Keratinocyte (primary cell): ENCODE measurements around the gene SPATA19. TPM values are rescaled to one million over a fixed set of nuclear protein-coding genes. Genes with fewer than 3 reads are reported as not detected.

Source experiments
- DNase-seq: peaks from one replicate; pipeline ENCODE4 v3.0.0-alpha.2; 2011; ENCODE audit warnings: low read depth, missing footprints, low spot score
- FAIRE-seq: peaks from 2 replicates; lab custom pipeline; 2011; peaks lifted over from hg19 to GRCh38; lab: Jason Lieb, UNC
- H2AFZ ChIP-seq: 2 replicates; pipeline ENCODE4 v1.6.0; 2012; ENCODE audit warnings: low read length, control low read depth, inconsistent platforms; ENCODE audit not compliant: control insufficient read depth
- H3K27ac ChIP-seq: 2 replicates; pipeline ENCODE4 v1.5.1; 2011; ENCODE audit warnings: low read length; ENCODE audit not compliant: control insufficient read depth, insufficient read depth
- H3K27me3 ChIP-seq: 3 replicates; pipeline ENCODE4 v1.6.0; 2011; ENCODE audit warnings: low read length; ENCODE audit not compliant: control insufficient read depth, insufficient read depth; ENCODE audit errors: extremely low read depth
- H3K36me3 ChIP-seq, 2 experiments: 2 replicates in 1 of 2; 3 replicates in 1 of 2; pipeline ENCODE4 v1.5.1; 2011; ENCODE audit warnings: low read length in 2 of 2, mild to moderate bottlenecking in 1 of 2; ENCODE audit not compliant: control insufficient read depth in 2 of 2, insufficient read depth in 2 of 2; ENCODE audit errors: extremely low read depth in 1 of 2
- H3K4me1 ChIP-seq: 3 replicates; pipeline ENCODE4 v1.5.1; 2011; ENCODE audit warnings: low read length; ENCODE audit not compliant: control insufficient read depth, insufficient read depth; ENCODE audit errors: extremely low read depth
- H3K4me2 ChIP-seq: 3 replicates; pipeline ENCODE4 v1.6.0; 2011; ENCODE audit warnings: low read depth, low read length; ENCODE audit not compliant: control insufficient read depth, insufficient read depth; ENCODE audit errors: extremely low read depth
- H3K4me3 ChIP-seq, 3 experiments: fragments of 200-600 bp in 1 of 3; sonication (generic) in 1 of 3; 2 replicates in 2 of 3; 3 replicates in 1 of 3; pipeline ENCODE4 v1.5.1; 2011 to 2016; ENCODE audit warnings: low read length in 3 of 3, mild to moderate bottlenecking in 3 of 3, control low read depth in 2 of 3, inconsistent platforms in 1 of 3, low read depth in 1 of 3, mixed read lengths in 1 of 3, mixed run types in 1 of 3, moderate library complexity in 1 of 3; ENCODE audit not compliant: control insufficient read depth in 2 of 3, insufficient read depth in 2 of 3; ENCODE audit errors: extremely low read depth in 1 of 3
- H3K79me2 ChIP-seq: 2 replicates; pipeline ENCODE4 v1.6.0; 2012; ENCODE audit warnings: low read length; ENCODE audit not compliant: control insufficient read depth, insufficient read depth
- H3K9ac ChIP-seq: 3 replicates; pipeline ENCODE4 v1.6.0; 2011; ENCODE audit warnings: low read length; ENCODE audit not compliant: control insufficient read depth, insufficient read depth; ENCODE audit errors: extremely low read depth
- H3K9me1 ChIP-seq: 3 replicates; pipeline ENCODE4 v1.6.0; 2011; ENCODE audit warnings: low read length; ENCODE audit not compliant: control insufficient read depth, insufficient read depth; ENCODE audit errors: extremely low read depth
- H3K9me3 ChIP-seq: 2 replicates; pipeline ENCODE4 v1.5.1; 2012; ENCODE audit warnings: low read depth, low read length; ENCODE audit not compliant: control insufficient read depth
- H4K20me1 ChIP-seq: 3 replicates; pipeline ENCODE4 v1.6.0; 2011; ENCODE audit warnings: low read length; ENCODE audit not compliant: control insufficient read depth, insufficient read depth; ENCODE audit errors: extremely low read depth
- CTCF ChIP-seq, 3 experiments: IDR thresholded peaks in 1 of 3; conservative IDR thresholded peaks in 1 of 3; optimal IDR thresholded peaks in 1 of 3; 2 replicates in 2 of 3; 3 replicates in 1 of 3; pipeline versions ENCODE3 to v1.5.1; 2011; ENCODE audit warnings: low read length in 3 of 3, mild to moderate bottlenecking in 3 of 3, moderate library complexity in 2 of 3, control low read depth in 1 of 3, inconsistent platforms in 1 of 3; ENCODE audit not compliant: insufficient read depth in 2 of 3; ENCODE audit errors: extremely low read depth in 1 of 3
- EZH2 ChIP-seq: IDR thresholded peaks from one replicate; pipeline ENCODE4 v1.6.1; 2012; ENCODE audit warnings: inconsistent platforms, mild to moderate bottlenecking, low read length, moderate library complexity
- dilution Hi-C: fragments of 300-500 bp; cut with MboI; formaldehyde crosslinking; loops from one replicate; pipeline ENCODE4 v1.7.0; 2020; ENCODE audit warnings: low sequenced_read_pairs; ENCODE audit not compliant: extremely low pct_ligation_motif_present
- polyA plus RNA-seq, 5 experiments: library from polyadenylated mRNA; depleted of rRNA in 3 of 5; stranded (reverse) in 3 of 5; stranded (forward) in 1 of 5; unstranded in 1 of 5; fragments of >200 nt; gene quantifications; 1 replicate in 1 of 5; 2 replicates in 3 of 5; 3 replicates in 1 of 5; pipeline versions ENCODE4 v1.2.1 to v1.2.3, GENCODE V29; 2011 to 2012; ENCODE audit warnings: missing spikeins in 2 of 5, low read depth in 1 of 5, low replicate concordance in 1 of 5

The SPATA19 gene
- polyA plus RNA-seq, 1 donor (not counting 4 experiments of a cell fraction or from before 2014, with no cell fraction given), result 0.26 TPM

- Histone ChIP-seq H3K9ac (no peak overlapping the region), H3K9me3 (peaks cover 2% of the 10 kb centered on the region), H4K20me1 (no peaks in the 10 kb centered on the region), H3K27me3 (no peaks in the 10 kb centered on the region), H3K36me3 (no peaks in the 10 kb centered on the region), H3K79me2 (no peaks in the 10 kb centered on the region), H3K9me1 (no peaks in the 10 kb centered on the region), H3K27ac (no peak overlapping the region), H3K4me2 (no peak overlapping the region), H2AFZ (no peak overlapping the region), H3K4me3 (no peak overlapping the region), H3K4me1 (no peaks in the 10 kb centered on the region)
- FAIRE-seq (no peak), DNase-seq (no peak)
- dilution Hi-C loops, result no loop called here
- TF ChIP-seq EZH2 (no peak), CTCF (optimal IDR thresholded peaks at IDR 0.05 in 1 of 3, IDR thresholded peaks at IDR 0.05 in 1 of 3, conservative IDR thresholded peaks at IDR 0.05 in 1 of 3; ENCODE audit: extremely low read depth in 1 of 3, insufficient read depth in 2 of 3, low read length in 3 of 3) (no peak)
Measured at GRCh38 chr11:133793271-133794035, 51.9 kb downstream of the SPATA19 start.

GRCh38 chr11:133790995-133791394, 54.3 kb downstream of the SPATA19 start:
- Histone ChIP-seq H3K4me1 (no peaks in the 10 kb centered on the region), H3K4me2 (no peak overlapping the region), H4K20me1 (no peaks in the 10 kb centered on the region), H3K27me3 (no peaks in the 10 kb centered on the region), H3K27ac (no peak overlapping the region), H3K9me3 (peaks cover 2% of the 10 kb centered on the region), H2AFZ (no peak overlapping the region), H3K9ac (no peak overlapping the region), H3K9me1 (no peaks in the 10 kb centered on the region), H3K36me3 (no peaks in the 10 kb centered on the region), H3K79me2 (no peaks in the 10 kb centered on the region), H3K4me3 (no peak overlapping the region)
- DNase-seq (no peak), FAIRE-seq (no peak)
- TF ChIP-seq CTCF (optimal IDR thresholded peaks at IDR 0.05 in 1 of 3, IDR thresholded peaks at IDR 0.05 in 1 of 3, conservative IDR thresholded peaks at IDR 0.05 in 1 of 3; ENCODE audit: extremely low read depth in 1 of 3, insufficient read depth in 2 of 3, low read length in 3 of 3), result no peak
- no peak for TF ChIP-seq EZH2
- dilution Hi-C loops, result no loop called here

Other genes starting within 250 kb of the SPATA19 start
- 0.30 to 0.66 TPM (median 0.36 TPM) in 3 replicates for gene IGSF9B, start 111.5 kb upstream of the SPATA19 start, polyA plus RNA-seq
- 5.5 to 17.0 TPM (median 11.4 TPM) in 3 replicates for gene JAM3, start 223.6 kb upstream of the SPATA19 start, polyA plus RNA-seq